Measurements from ENCODE around the gene LRRC27.

LRRC27 gene

GRCh38 chr10:132420469-132420980 lies 88.5 kb downstream of the LRRC27 start:
- CTCF ChIA-PET: interaction anchor here (1.7 kb wide), 1 partner anchor 8 kb away, joined by 4 read pairs; no protein-coding TSS in a partner anchor
- TF ChIP-seq, protein P1, sequence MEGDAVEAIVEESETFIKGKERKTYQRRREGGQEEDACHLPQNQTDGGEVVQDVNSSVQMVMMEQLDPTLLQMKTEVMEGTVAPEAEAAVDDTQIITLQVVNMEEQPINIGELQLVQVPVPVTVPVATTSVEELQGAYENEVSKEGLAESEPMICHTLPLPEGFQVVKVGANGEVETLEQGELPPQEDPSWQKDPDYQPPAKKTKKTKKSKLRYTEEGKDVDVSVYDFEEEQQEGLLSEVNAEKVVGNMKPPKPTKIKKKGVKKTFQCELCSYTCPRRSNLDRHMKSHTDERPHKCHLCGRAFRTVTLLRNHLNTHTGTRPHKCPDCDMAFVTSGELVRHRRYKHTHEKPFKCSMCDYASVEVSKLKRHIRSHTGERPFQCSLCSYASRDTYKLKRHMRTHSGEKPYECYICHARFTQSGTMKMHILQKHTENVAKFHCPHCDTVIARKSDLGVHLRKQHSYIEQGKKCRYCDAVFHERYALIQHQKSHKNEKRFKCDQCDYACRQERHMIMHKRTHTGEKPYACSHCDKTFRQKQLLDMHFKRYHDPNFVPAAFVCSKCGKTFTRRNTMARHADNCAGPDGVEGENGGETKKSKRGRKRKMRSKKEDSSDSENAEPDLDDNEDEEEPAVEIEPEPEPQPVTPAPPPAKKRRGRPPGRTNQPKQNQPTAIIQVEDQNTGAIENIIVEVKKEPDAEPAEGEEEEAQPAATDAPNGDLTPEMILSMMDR (IDR thresholded peaks at IDR 0.05; ENCODE audit: control extremely low read depth, extremely low read depth, low read depth, missing control alignments): no peak
- POLR2A ChIA-PET: no interaction called here
- no peak for DNase-seq (ENCODE audit: extremely low spot score)

- TF ChIP-seq, protein P1 (IDR thresholded peaks at IDR 0.05; ENCODE audit: control extremely low read depth, extremely low read depth, low read depth, missing control alignments): no peak
- no peak for DNase-seq (ENCODE audit: extremely low spot score)
- CTCF ChIA-PET: interaction anchor here (1.7 kb wide), 1 partner anchor 9 kb away, joined by 4 read pairs; no protein-coding TSS in a partner anchor
- POLR2A ChIA-PET: no interaction called here
Measured at GRCh38 chr10:132420981-132421846, 89.2 kb downstream of the LRRC27 start.

DNA sequence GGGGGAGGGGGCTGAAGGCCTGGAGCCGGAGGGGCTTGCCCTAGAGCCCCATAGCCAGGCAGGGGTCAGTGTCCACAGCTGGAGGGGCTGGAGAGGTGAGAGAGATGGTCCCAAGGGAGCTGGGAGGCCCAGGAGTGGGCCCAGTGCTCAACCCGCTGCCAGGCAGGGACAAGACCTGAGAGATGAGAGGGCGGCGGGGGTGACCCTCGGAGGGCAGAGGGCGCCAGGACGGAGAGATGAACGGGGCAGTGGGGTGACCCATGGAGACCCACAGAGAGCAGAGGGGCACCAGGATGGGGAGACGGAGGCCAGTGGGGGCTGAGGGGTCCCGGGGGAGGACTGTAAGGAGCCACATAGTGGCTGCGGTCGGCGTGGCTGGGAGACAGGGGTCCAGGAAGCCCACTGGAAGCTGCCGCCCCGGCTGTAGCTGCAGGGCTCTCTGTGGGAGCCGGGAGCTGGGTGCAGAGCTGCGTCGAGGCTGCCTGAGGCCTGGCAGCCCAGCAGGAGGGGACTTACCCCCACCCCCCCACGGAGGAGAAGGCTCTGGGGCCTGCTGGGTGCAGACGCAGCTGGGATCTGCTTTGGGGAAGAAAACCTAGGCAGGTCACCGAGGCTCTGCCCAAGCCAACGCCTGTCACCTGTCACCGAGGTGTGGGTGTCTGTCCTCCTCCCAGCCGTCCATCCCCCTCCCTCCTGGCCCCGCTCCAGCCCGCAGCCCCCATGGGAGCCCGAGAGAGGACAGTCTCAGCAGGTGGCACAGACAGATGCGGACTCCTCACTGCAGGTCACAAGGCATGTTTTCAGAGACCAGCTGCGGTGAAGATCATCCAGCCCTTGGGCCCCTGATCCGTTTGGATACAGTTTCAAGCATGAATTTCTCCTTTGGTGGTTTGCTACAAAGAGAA lies 90.1 kb downstream of the LRRC27 start:
- TF ChIP-seq, protein P1 (IDR thresholded peaks at IDR 0.05; ENCODE audit: control extremely low read depth, extremely low read depth, low read depth, missing control alignments): no peak
- DNase-seq (ENCODE audit: extremely low spot score): no peak
- ChIA-PET POLR2A (no interaction called here), CTCF (no interaction called here)

DNA sequence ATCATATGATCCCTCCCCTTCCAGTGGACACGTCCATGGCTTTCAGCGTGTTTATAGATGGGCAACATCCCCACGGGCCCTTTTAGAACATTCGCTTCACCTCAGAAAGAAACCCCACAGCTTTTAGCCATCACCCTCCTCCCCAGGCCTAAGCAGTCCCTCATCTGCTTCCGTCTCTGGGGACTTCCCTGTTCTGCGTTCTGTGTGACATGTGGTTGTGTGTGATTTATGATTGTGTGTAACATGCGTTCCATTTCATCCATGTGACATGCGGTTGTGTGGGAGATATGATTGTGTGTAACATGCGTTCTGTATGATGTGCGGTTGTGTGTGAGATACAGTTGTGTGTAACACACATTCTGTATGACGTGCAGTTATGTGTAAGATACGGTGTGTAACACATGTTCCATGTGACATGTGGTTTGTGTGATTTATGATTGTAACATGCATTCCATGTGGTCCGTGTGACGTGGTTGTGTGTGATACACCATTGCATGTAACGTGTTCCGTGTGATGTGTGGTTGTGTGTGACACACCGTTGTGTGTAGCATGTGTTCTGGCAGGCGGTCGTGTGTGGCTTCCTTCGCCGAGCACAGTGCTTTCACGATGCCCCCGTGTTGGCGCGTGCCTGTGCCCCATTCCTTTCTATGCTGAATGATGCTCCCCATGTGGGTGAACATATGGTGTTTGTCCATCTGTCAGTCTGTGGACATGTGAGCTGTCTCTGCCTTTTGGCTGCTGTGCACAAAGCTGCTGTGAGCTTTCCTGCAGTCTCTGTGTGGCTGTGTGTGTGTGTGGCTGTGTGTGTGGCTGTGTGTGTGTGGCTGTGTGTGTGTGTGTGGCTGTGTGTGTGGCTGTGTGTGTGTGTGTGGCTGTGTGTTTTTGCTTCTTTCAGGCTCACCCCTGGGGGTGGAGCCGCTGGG lies 91.2 kb downstream of the LRRC27 start:
- TF ChIP-seq, protein P1 (IDR thresholded peaks at IDR 0.05; ENCODE audit: control extremely low read depth, extremely low read depth, low read depth, missing control alignments): no peak
- ChIA-PET CTCF (no interaction called here), POLR2A (no interaction called here)
- DNase-seq (ENCODE audit: extremely low spot score): no peak

- DNase-seq (ENCODE audit: extremely low spot score): no peak
- POLR2A ChIA-PET: no interaction called here
- TF ChIP-seq, protein P1 (IDR thresholded peaks at IDR 0.05; ENCODE audit: control extremely low read depth, extremely low read depth, low read depth, missing control alignments): no peak
- CTCF ChIA-PET: interaction anchor here (1.0 kb wide), 1 partner anchor 14 kb away, joined by 4 read pairs; no protein-coding TSS in a partner anchor
Measured at GRCh38 chr10:132423966-132424861, 92.2 kb downstream of the LRRC27 start.

All from GM10248 (cell line).